ENCODE data around the gene ACOT7. TPM values are rescaled to one million over a fixed set of nuclear protein-coding genes. Genes with fewer than 3 reads are reported as not detected.

Gene ACOT7
- total RNA-seq, 1 experiment from 2014 or later: 36.2 TPM

DNA sequence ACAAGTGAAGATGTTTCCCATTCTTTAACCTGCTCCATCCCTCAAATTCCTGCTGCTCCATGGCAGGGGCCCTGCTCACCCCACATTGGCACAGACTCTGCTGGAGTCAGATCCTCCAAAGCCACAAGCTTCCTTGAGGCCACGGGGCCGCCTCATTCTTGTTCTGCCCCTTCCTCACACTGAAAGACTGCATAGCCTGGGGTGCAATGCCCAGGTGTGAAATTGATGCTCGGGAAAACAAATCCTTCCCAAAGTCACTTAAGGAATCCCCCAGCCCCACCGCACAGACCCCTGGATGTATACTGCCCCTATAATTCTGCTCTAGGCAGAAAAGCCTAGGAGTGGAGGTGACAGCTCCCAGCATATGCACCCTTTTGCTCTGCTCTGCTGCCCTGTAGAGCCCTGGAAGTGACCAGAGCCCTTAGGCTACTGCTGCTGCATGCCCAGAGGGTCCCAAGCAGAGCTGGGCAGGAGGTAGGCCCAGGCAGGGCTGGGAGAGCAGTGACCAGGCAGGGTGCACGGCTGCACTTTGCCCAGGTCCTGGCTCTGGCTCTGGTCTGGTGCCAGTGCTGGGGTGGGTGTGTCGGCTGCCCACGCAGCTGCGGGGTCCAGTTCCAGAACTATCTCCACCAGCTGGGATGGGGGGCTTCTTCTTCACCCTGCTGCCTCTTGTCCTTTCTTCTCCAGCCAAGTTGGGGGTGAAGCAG, 24.5 kb upstream of the ACOT7 start:
- intact Hi-C loops (cut with micrococcal nuclease; ENCODE audit: unreplicated experiment): no loop called here
- H3K4me3 Mint-ChIP-seq (ENCODE audit: low read depth, unreplicated experiment): no peak overlapping the region
- TF ChIP-seq, protein P1, sequence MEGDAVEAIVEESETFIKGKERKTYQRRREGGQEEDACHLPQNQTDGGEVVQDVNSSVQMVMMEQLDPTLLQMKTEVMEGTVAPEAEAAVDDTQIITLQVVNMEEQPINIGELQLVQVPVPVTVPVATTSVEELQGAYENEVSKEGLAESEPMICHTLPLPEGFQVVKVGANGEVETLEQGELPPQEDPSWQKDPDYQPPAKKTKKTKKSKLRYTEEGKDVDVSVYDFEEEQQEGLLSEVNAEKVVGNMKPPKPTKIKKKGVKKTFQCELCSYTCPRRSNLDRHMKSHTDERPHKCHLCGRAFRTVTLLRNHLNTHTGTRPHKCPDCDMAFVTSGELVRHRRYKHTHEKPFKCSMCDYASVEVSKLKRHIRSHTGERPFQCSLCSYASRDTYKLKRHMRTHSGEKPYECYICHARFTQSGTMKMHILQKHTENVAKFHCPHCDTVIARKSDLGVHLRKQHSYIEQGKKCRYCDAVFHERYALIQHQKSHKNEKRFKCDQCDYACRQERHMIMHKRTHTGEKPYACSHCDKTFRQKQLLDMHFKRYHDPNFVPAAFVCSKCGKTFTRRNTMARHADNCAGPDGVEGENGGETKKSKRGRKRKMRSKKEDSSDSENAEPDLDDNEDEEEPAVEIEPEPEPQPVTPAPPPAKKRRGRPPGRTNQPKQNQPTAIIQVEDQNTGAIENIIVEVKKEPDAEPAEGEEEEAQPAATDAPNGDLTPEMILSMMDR (IDR thresholded peaks at IDR 0.05; ENCODE audit: unreplicated experiment): no peak
- H3K27me3 Mint-ChIP-seq (ENCODE audit: unreplicated experiment): peaks cover 65% of the 10 kb centered on the region
- no peak overlapping the region for H3K27ac Mint-ChIP-seq (ENCODE audit: unreplicated experiment)
- no peaks in the 10 kb centered on the region for H3K9me3 Mint-ChIP-seq (ENCODE audit: low read depth, unreplicated experiment)
- DNase-seq: no peak
- peaks cover 6% of the 10 kb centered on the region for H3K36me3 Mint-ChIP-seq (ENCODE audit: insufficient read depth, unreplicated experiment)
- BruUV-seq (replicated peaks): no TSS peak
- CTCF ChIA-PET: no interaction called here
- H3K4me1 Mint-ChIP-seq (ENCODE audit: low read depth, unreplicated experiment): peaks cover 3% of the 10 kb centered on the region

DNA sequence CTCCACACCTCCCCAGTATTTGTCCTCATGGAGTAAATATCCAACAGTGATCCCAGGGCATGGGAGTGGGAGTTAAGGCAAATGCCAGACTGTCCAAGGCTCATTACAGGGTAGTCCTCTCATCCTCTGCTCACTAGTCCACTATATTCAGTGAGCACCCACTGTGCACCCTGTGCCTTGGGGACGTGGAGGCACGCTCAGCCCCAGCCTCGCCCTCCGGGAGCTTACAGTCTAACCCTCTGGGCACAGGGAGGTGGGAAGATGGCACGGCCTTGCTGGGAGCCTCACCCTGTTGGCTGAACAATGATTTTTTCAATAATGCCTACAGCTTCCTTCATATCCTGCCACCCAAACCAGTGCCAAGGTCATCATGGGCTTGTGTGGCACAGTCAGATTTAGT, 23.3 kb upstream of the ACOT7 start:
- no peaks in the 10 kb centered on the region for H3K9me3 Mint-ChIP-seq (ENCODE audit: low read depth, unreplicated experiment)
- CTCF ChIA-PET: no interaction called here
- peaks cover 53% of the 10 kb centered on the region for H3K27me3 Mint-ChIP-seq (ENCODE audit: unreplicated experiment)
- peaks cover 6% of the 10 kb centered on the region for H3K36me3 Mint-ChIP-seq (ENCODE audit: insufficient read depth, unreplicated experiment)
- BruUV-seq (replicated peaks): no TSS peak
- intact Hi-C loops (cut with micrococcal nuclease; ENCODE audit: unreplicated experiment): no loop called here
- H3K4me3 Mint-ChIP-seq (ENCODE audit: low read depth, unreplicated experiment): no peak overlapping the region
- peaks cover 9% of the 10 kb centered on the region for H3K4me1 Mint-ChIP-seq (ENCODE audit: low read depth, unreplicated experiment)
- TF ChIP-seq, protein P1 (IDR thresholded peaks at IDR 0.05; ENCODE audit: unreplicated experiment): no peak
- H3K27ac Mint-ChIP-seq (ENCODE audit: unreplicated experiment): no peak overlapping the region
- DNase-seq: no peak

DNA sequence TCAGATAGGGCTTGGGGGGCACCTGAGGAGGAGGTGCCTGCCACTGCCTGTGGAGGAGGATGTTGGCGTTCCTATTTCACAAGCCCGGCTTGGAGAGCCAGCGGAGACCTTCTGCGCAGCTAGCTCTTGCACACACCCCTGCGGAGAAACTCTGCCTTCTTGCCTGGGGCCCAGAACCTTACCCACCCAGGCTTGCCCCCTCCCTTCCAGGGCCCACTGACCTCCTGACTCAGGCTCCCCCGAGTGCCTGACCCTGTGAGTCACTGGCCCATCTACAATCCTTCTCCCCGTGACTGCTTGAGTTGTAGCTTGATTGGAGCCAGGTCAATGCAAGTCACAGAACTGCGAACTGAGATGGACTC, 22.7 kb upstream of the ACOT7 start:
- BruUV-seq (replicated peaks): no TSS peak
- TF ChIP-seq, protein P1 (IDR thresholded peaks at IDR 0.05; ENCODE audit: unreplicated experiment): no peak
- Mint-ChIP-seq H3K27me3 (ENCODE audit: unreplicated experiment) (peaks cover 46% of the 10 kb centered on the region), H3K9me3 (ENCODE audit: low read depth, unreplicated experiment) (no peaks in the 10 kb centered on the region), H3K4me1 (ENCODE audit: low read depth, unreplicated experiment) (peaks cover 9% of the 10 kb centered on the region), H3K36me3 (ENCODE audit: insufficient read depth, unreplicated experiment) (peaks cover 6% of the 10 kb centered on the region), H3K4me3 (ENCODE audit: low read depth, unreplicated experiment) (no peak overlapping the region), H3K27ac (ENCODE audit: unreplicated experiment) (no peak overlapping the region)
- intact Hi-C loops (cut with micrococcal nuclease; ENCODE audit: unreplicated experiment): no loop called here
- CTCF ChIA-PET: no interaction called here
- DNase-seq: no peak

DNA sequence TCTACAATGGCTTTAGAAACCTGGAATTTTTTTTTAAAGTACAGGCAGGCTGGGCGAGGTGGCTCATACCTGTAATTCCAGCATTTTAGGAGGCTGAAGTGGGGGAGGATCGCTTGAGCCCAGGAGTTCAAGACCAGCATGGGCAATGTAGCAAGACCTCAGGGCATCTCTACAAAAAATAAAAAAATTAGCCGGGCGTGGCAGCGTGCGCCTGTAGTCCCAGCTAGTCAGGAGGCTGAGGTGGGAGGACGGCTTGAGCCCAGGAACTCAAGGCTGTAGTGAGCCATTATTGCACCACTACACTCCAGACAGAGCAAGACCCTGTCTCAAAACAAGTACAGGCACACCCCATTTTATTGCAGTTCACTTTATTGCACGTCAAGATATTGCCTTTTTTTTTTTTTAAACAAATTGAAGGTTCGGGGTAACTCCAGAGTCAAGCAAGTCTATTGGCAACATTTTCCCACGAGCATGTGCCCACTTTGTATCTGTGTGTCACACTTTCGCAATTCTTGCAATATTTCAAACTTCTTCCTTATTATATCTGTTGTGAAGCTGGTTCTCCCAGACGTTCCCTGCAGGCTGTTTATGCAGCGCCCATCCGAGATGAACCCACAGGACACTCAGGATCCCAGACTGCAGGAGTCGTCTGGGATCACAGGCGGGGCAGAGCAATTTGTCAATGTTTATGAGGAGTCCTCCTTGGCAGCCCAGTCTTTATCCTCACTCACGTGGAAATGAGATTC, 21.5 kb upstream of the ACOT7 start:
- H3K4me1 Mint-ChIP-seq (ENCODE audit: low read depth, unreplicated experiment): peaks cover 9% of the 10 kb centered on the region
- TF ChIP-seq, protein P1 (IDR thresholded peaks at IDR 0.05; ENCODE audit: unreplicated experiment): no peak
- intact Hi-C loops (cut with micrococcal nuclease; ENCODE audit: unreplicated experiment): no loop called here
- no peaks in the 10 kb centered on the region for H3K9me3 Mint-ChIP-seq (ENCODE audit: low read depth, unreplicated experiment)
- H3K36me3 Mint-ChIP-seq (ENCODE audit: insufficient read depth, unreplicated experiment): peaks cover 2% of the 10 kb centered on the region
- DNase-seq: no peak
- CTCF ChIA-PET: interaction anchor here (0.7 to 1.4 kb wide), 4 partner anchors 8 to 67 kb away, joined by 3 to 7 read pairs (median 3); no protein-coding TSS in a partner anchor
- H3K4me3 Mint-ChIP-seq (ENCODE audit: low read depth, unreplicated experiment): no peak overlapping the region
- BruUV-seq (replicated peaks): no TSS peak
- H3K27ac Mint-ChIP-seq (ENCODE audit: unreplicated experiment): no peak overlapping the region
- H3K27me3 Mint-ChIP-seq (ENCODE audit: unreplicated experiment): peaks cover 42% of the 10 kb centered on the region
